ENCODE data around the gene CR1.
"Not testable (repeated sequence)": the region's sequence is repeated elsewhere in the genome, so short reads cannot be mapped to it uniquely, and the experiment has no call there.

The CR1 gene

GRCh38 chr1:207579436-207579799, 83.5 kb downstream of the CR1 start:
- in situ Hi-C loops (cut with MboI; ENCODE audit: low sequenced_read_pairs) = no loop called here

- in situ Hi-C loops (cut with MboI; ENCODE audit: low sequenced_read_pairs) = no loop called here
Observed at GRCh38 chr1:207581496-207582153, 85.7 kb downstream of the CR1 start.

GRCh38 chr1:207589506-207589905, 93.5 kb downstream of the CR1 start:
- in situ Hi-C loops (cut with MboI; ENCODE audit: low sequenced_read_pairs) = not testable (repeated sequence)

- in situ Hi-C loops (cut with MboI; ENCODE audit: low sequenced_read_pairs) = not testable (repeated sequence)
Observed at GRCh38 chr1:207591205-207591604, 95.2 kb downstream of the CR1 start.

GRCh38 chr1:207594095-207594494, 98.1 kb downstream of the CR1 start:
- in situ Hi-C loops (cut with MboI; ENCODE audit: low sequenced_read_pairs) = not testable (repeated sequence)

- in situ Hi-C loops (cut with MboI; ENCODE audit: low sequenced_read_pairs) = no loop called here
Observed at GRCh38 chr1:207603777-207604176, 107.8 kb downstream of the CR1 start.

- in situ Hi-C loops (cut with MboI; ENCODE audit: low sequenced_read_pairs) = no loop called here
Observed at GRCh38 chr1:207605444-207606361, 109.7 kb downstream of the CR1 start.

GRCh38 chr1:207606362-207606755, 110.4 kb downstream of the CR1 start:
- in situ Hi-C loops (cut with MboI; ENCODE audit: low sequenced_read_pairs) = no loop called here

GRCh38 chr1:207612762-207613161, 116.8 kb downstream of the CR1 start:
- in situ Hi-C loops (cut with MboI; ENCODE audit: low sequenced_read_pairs) = no loop called here

- in situ Hi-C loops (cut with MboI; ENCODE audit: low sequenced_read_pairs) = no loop called here
Observed at GRCh38 chr1:207619871-207620542, 124.0 kb downstream of the CR1 start.

GRCh38 chr1:207620543-207620893, 124.6 kb downstream of the CR1 start:
- in situ Hi-C loops (cut with MboI; ENCODE audit: low sequenced_read_pairs) = no loop called here

- in situ Hi-C loops (cut with MboI; ENCODE audit: low sequenced_read_pairs) = not testable (repeated sequence)
Observed at GRCh38 chr1:207625504-207626071, 129.6 kb downstream of the CR1 start.

GRCh38 chr1:207626972-207627337, 131.0 kb downstream of the CR1 start:
- in situ Hi-C loops (cut with MboI; ENCODE audit: low sequenced_read_pairs) = no loop called here

- in situ Hi-C loops (cut with MboI; ENCODE audit: low sequenced_read_pairs) = no loop called here
Observed at GRCh38 chr1:207627496-207627895, 131.5 kb downstream of the CR1 start.

- in situ Hi-C loops (cut with MboI; ENCODE audit: low sequenced_read_pairs) = no loop called here
Observed at GRCh38 chr1:207628776-207629175, 132.8 kb downstream of the CR1 start.

- in situ Hi-C loops (cut with MboI; ENCODE audit: low sequenced_read_pairs) = no loop called here
Observed at GRCh38 chr1:207631137-207631536, 135.2 kb downstream of the CR1 start.

- in situ Hi-C loops (cut with MboI; ENCODE audit: low sequenced_read_pairs) = no loop called here
Observed at GRCh38 chr1:207633226-207633625, 137.3 kb downstream of the CR1 start.

GRCh38 chr1:207633699-207634289, 137.8 kb downstream of the CR1 start:
- in situ Hi-C loops (cut with MboI; ENCODE audit: low sequenced_read_pairs) = not testable (repeated sequence)

- in situ Hi-C loops (cut with MboI; ENCODE audit: low sequenced_read_pairs) = not testable (repeated sequence)
Observed at GRCh38 chr1:207634293-207634692, 138.3 kb downstream of the CR1 start.

GRCh38 chr1:207635569-207636186, 139.7 kb downstream of the CR1 start:
- in situ Hi-C loops (cut with MboI; ENCODE audit: low sequenced_read_pairs) = not testable (repeated sequence)

Measured in HL-60/S4 treated with retinoic acid at 250 ng/mL for 4 days and 3 days (cell line).